ENCODE data around the gene ZMYND8.
"Not testable (repeated sequence)": the region's sequence is repeated elsewhere in the genome, so short reads cannot be mapped to it uniquely, and the experiment has no call there.

ZMYND8 gene

GRCh38 chr20:47196091-47197081 is 160.1 kb downstream of the ZMYND8 start:
- DNase-seq, result no peak

DNA sequence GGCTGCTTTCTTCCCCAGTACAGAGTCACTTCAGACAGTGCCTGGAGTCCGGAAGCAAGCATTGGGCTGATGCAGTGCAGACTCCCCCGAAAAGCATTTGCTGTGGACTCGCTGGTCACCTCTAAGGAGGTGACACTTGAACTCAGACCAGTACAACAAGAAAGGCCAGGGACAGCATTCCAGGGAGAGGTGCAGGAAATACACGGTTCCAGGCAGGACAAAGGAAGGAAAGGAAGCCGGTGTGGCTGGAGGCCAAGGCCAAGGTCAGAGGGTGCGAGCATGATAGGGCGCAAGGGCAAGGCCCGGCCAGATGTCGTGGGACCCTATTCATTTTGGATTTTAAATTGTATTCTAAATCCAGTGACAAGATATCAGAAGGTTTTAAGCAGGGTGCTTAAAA is 160.9 kb downstream of the ZMYND8 start:
- DNase-seq, result no peak

DNA sequence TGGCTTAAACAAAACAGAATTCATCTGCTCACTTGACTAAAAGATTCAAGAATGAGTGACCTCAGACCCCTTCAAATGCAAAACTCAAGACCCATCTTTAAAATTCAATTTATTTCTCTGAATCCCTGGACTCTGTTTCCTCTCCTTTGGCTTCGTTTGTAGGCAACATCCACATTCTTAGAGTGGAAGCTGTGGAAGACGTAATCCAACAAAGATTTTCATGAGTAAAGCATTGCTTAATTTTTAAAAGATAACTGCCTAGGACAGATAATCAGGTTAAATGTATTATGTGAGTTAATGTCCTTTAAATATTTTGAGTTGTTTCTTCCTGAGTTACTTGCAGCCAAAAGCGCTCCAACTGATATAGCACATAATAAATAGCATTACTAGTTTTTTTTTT is 164.5 kb downstream of the ZMYND8 start:
- DNase-seq, result no peak

DNA sequence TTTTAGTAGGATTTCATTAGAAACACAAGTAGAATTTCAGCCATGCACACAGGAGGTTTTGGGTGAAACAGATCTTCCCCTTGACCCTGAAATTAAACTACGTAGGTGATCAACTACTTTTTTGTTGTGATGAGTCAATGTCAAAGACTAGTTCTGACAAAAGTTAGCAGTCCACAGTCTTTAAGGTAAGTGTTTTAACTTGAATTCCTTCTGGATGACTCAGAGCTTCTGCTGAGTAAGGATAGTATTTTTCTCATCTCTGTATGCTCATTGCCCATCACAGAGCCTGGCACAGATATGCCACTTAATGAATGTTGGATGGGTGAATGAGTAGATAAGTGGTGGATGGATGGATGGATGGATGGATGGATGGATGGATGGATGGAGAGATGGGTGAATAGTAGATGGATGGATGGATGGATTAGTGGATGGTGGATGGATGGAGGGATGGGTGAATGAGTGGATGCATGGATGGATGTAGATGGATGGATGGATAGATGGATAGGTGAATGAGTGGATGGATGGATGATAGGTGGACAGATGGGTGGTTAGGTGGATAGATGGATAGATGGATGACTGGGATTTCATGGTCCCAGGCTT is 165.3 kb downstream of the ZMYND8 start:
- no peak for DNase-seq

- no peak for DNase-seq
Measured at GRCh38 chr20:47189060-47189459, 167.4 kb downstream of the ZMYND8 start.

DNA sequence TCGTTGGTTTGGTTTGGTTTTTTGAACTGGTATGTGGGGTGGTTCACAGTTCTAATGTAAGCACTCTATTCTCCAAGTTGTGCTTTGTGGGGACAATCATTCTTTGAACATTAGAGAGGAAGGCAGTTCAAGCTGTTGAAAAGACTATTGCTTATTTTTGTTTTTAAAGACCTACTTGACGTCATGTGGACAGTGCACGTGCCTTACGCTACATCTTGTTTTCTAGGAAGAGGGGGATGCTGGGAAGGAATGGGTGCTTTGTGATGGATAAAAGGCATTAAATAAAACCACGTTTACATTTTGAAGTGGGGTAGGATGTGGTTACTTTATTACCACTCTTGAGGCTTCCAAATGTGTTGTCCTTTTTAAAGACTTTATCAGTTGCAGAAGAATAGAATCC is 168.0 kb downstream of the ZMYND8 start:
- DNase-seq, result no peak

- no peak for DNase-seq
Measured at GRCh38 chr20:47187450-47188195, 168.9 kb downstream of the ZMYND8 start.

DNA sequence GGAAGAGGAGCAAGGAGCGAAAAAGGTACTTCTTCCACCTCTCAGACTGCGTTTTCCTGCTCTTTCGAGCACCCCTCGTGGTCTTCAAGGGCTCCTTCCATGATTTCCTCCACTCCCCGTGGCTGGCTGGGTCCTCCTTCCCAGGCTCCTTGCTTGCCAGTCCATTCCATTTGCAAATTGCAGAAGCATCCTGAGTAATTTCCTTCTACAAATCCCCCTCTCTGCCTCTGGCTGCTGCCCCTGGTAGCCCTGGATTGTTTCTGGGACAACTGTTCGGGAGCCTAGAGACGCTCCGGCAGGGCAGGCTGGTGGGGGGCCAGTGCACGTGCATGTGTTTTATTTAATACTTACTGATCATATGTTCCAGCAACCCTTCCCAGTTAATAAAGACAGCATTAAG is 173.1 kb downstream of the ZMYND8 start:
- DNase-seq, result no peak

- DNase-seq, result no peak
Measured at GRCh38 chr20:47181056-47181862, 175.2 kb downstream of the ZMYND8 start.

DNA sequence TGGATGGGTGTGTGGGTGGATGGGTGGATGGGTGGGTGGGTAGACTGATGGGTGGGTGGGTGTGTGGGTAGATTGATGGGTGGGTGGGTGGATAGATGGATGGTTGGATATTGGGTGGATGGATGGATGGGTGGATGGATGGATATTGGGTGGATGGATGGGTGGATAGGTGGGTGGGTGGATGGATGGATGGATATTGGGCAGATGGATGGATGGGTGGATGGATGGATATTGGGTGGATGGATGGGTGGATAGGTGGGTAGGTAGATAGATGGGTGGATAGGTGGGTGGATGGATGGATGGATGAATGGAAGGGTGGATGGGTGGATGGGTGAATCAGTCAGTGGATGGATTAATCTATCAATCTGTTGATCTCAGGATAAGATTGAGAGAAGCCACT is 177.2 kb downstream of the ZMYND8 start:
- no peak for DNase-seq

- DNase-seq, result no peak
Measured at GRCh38 chr20:47178851-47179250, 177.6 kb downstream of the ZMYND8 start.

DNA sequence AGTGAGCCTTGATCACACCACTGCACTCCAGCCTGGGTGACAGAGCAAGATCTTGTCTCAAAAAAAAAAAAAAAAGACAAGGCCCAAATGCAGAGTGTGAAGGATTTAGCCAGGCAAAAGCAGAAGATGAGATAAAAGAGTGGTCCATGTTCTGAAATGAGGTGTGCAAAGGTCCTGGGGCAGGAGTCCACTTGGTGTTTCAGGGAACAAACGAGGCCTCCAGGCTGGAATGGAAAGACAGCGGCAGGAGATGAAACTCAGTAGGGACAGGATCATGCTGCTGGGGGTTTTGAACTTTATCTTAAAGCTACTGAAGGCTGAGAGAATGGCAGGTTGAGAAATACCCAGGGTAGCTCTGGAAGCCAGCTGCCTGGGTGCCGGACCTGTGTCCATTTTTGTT is 178.2 kb downstream of the ZMYND8 start:
- DNase-seq, result no peak

DNA sequence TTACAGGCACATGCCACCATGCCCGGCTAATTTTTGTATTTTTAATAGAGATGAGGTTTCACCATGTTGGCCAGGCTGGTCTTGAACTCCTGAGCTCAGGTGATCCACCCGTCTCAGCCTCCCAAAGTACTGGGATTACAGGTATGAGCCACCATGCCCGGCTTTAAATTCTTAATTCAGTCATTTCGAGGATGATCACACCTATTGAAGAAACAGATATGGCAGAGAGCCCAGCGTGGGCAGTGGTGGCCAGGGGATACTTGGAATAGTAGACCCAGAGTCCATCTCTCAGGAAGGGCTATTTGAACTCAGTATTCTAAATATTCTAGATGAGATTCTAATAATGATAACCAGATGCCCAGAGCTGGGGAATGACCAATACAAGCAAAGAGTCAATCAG is 180.3 kb downstream of the ZMYND8 start:
- DNase-seq, result not testable (repeated sequence)

DNA sequence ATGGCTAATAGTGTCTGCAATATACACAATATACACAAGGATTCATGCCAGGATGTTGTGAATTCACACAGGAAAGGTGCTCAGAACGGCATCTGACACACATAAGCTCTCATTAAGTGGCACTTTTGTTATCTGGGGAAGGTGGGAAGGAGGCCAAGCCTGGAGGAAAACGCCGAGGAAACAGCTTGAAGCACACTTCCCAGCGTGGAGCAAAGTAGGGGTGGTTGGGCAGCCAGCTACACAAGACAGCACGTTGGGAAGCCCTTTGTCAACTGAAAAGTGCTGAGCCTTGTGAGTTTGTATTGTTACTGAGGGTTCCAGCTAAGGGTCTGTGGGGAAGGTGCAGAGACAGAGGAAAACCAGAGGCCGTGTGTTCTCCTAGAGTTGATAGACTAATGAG is 181.0 kb downstream of the ZMYND8 start:
- DNase-seq, result no peak

DNA sequence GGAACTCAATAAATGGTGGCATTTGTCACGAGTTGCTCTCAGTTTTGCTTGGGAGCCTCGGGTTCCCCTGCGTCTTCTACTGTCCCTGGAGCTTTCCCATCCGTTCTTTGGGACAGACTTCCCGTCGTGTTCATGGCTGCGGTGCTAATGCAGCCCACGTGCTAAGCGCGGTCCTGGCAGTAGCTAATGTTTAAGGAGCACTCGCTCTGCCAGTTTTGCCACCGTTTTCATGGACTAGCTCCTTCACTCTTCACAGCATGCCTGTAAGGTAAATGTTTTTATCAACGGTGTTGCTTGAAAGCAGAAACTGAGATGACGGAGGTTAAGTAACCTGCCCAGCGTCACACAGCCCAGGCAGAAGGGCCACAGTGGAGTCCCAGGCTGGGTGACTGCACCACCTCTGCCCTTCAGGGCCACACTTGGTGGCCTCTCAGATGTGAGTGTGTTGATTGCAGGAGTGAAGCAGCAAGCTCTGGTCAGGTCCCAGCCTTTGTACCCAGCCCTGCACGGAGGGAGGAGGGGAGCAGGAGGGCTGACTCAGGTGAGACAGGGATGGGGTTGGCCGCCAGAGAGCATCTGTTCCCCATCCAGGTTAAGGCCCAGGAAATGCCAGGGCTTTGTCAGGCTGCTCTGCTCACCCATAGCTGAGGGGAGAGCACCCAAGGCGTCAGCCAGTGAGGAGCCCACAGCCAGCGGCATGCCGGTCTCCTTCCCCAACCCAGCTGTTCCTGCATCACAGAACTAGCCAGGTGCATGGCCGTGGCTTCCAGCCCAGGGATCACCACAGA is 181.8 kb downstream of the ZMYND8 start:
- DNase-seq, result no peak

GRCh38 chr20:47173596-47174216 is 182.8 kb downstream of the ZMYND8 start:
- DNase-seq, result no peak

- no peak for DNase-seq
Measured at GRCh38 chr20:47172579-47172978, 183.9 kb downstream of the ZMYND8 start.

DNA sequence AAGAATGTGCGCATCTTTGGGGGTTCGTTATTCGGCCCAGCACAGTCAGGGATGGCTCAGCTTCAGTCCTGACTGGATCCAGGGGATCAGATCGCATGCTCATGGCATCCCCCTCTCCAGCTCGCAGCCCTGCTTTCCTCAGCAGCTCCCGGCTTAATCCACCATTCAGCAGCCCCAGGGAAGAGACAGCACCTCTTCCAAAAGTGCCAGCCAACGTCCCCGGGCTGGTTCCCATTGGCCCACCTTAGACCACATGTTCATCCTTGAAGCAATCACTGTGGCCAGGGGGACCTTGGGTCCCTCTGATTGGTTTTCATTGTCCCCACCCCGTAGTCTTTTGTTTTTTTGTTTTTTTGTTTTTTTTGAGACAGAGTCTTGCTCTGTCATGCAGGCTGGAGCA is 188.7 kb downstream of the ZMYND8 start:
- DNase-seq, result no peak

GRCh38 chr20:47165376-47165865 is 191.1 kb downstream of the ZMYND8 start:
- DNase-seq, result no peak

- DNase-seq, result no peak
Measured at GRCh38 chr20:47164140-47164539, 192.4 kb downstream of the ZMYND8 start.

DNA sequence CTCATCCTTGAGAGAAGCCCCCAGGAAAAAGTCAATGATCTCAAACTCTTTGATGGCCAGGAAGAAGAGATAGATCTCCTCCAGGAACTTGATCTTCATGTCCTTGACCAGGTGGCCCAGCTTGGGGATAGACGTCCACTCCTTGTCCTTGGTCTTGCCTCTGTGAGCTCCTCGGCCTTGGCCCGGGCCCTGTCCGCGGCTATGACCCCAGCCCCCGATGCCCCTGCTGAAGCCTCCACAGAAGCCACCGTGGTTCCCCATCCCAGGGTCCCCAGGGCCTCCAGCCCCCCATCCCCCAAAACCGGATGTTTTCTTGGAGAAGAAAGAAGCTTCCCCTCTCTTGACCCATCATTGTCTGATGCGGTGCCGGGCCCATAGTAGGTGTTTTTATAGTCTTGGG is 195.1 kb downstream of the ZMYND8 start:
- DNase-seq, result no peak

Data from GOT3 (cell line).